IPS-18a (cell line): Measurements from ENCODE around the gene PIEZO1.

Experiments used
- H3K27ac ChIP-seq: one replicate; pipeline ENCODE4 v1.5.1; 2013; ENCODE audit warnings: low read length
- H3K27me3 ChIP-seq: one replicate; pipeline ENCODE4 v1.6.1; 2013; ENCODE audit warnings: mild to moderate bottlenecking, low read length; ENCODE audit not compliant: control insufficient read depth, insufficient read depth
- H3K36me3 ChIP-seq: one replicate; pipeline ENCODE4 v1.6.1; 2013; ENCODE audit warnings: low read depth, low read length; ENCODE audit not compliant: control insufficient read depth
- H3K4me1 ChIP-seq: one replicate; pipeline ENCODE4 v1.6.1; 2013; ENCODE audit warnings: low read depth, low read length; ENCODE audit not compliant: control insufficient read depth
- H3K4me3 ChIP-seq: one replicate; pipeline ENCODE4 v1.5.1; 2013; ENCODE audit warnings: low read length
- H3K9ac ChIP-seq: one replicate; pipeline ENCODE4 v1.6.1; 2013; ENCODE audit warnings: mild to moderate bottlenecking, low read length, moderate library complexity
- H3K9me3 ChIP-seq: one replicate; pipeline ENCODE4 v1.6.1; 2013; ENCODE audit warnings: low read depth, low read length; ENCODE audit not compliant: control insufficient read depth

Gene PIEZO1

DNA sequence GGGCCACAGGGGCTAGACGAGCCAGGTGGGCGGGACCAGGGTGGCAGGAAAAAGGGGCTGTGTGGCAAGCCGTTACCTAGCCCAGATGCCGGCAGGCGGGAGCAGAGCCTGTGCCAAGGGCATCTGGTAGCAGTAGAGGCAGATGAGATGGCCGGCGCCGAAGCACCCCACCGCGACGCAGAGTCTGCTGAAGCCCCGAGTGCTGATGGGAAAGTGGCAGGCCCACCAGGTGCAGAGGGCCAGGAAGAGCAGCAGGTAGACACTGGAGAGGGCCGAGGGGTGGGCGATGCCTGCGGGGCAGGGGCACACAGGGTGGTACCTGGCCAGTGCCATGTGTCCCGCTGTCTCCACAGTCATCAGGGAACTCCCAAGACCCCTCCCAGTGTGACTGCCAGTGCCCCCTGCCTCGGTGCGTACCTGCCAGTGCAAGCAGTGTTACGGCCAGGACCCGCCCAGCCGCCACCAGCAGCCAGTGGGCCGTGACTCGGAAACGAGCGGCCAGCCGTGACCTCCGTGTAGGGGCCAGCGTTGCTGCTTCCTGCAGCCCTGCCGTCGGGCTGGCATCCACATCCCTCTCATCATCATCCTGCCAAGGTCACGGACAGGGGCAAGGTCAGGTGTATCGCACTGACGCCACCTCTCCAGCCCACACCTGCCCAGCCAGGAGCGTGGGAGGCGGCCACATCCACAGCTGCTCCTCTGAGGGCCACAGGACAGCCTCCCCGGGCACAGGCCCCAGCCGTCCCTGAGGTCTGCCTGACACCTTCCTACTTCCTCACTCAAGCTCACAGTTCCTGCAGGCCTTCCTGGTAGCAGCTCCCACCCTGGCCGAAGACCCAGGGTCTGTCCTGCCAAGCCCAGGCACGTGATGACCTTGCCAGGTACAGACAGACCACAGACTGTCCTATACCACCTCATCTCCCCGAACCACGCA lies 46.6 kb downstream of the PIEZO1 start:
- H3K27me3 ChIP-seq: no peaks in the 10 kb centered on the region
- H3K9me3 ChIP-seq: no peaks in the 10 kb centered on the region
- H3K36me3 ChIP-seq: peaks cover 3% of the 10 kb centered on the region
- no peaks in the 10 kb centered on the region for H3K4me1 ChIP-seq
- no peak overlapping the region for H3K4me3 ChIP-seq
- H3K27ac ChIP-seq: no peak overlapping the region
- no peak overlapping the region for H3K9ac ChIP-seq

DNA sequence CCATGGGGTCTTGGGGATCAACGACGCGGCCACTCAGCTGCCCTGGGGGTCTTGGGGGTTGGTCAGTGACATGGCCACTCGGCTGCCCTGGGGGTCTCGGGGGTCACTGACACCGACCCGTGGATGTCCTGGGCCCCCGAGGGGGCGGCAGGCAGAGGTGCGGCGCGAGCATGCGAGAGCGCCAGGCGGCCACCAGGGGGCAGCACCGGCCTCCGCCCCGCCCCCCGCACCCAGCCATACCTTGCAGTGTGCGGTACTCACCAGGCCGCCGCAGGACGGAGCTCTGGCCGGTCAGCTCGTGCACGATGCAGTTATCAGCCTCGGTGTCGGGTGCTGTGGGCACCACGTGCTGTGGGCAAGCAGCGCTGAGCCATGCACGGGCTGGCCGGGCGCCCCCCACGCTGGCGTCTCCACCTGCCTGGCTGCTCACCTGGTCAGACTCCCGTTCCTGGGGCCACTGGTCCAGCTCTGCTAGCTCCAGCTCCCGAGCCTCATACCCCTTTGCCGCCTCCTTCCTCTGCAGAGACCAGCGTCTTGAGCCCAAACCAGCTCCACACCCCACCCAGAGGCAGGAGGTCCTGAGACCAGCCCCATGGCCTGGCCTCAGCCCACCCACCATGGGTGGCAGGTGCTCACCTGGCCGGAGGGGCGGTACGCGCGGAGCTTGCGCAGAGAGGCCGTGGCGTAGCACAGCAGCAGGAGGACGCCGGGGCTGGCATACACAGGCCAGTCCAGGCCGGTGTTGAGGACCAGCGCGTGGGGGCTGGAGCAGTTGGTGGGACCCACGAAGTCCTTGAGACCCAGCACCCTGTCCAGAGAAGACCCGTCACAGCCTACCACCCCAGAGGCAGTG lies 47.5 kb downstream of the PIEZO1 start:
- H3K4me1 ChIP-seq: no peaks in the 10 kb centered on the region
- no peaks in the 10 kb centered on the region for H3K27me3 ChIP-seq
- H3K9ac ChIP-seq: no peak overlapping the region
- no peak overlapping the region for H3K27ac ChIP-seq
- H3K9me3 ChIP-seq: no peaks in the 10 kb centered on the region
- peaks cover 6% of the 10 kb centered on the region for H3K36me3 ChIP-seq
- H3K4me3 ChIP-seq: no peak overlapping the region

GRCh38 chr16:88736496-88736895 lies 48.5 kb downstream of the PIEZO1 start:
- no peak overlapping the region for H3K9ac ChIP-seq
- no peak overlapping the region for H3K4me3 ChIP-seq
- H3K27ac ChIP-seq: no peak overlapping the region
- H3K27me3 ChIP-seq: no peaks in the 10 kb centered on the region
- H3K9me3 ChIP-seq: no peaks in the 10 kb centered on the region
- H3K36me3 ChIP-seq: peaks cover 6% of the 10 kb centered on the region
- H3K4me1 ChIP-seq: no peaks in the 10 kb centered on the region

DNA sequence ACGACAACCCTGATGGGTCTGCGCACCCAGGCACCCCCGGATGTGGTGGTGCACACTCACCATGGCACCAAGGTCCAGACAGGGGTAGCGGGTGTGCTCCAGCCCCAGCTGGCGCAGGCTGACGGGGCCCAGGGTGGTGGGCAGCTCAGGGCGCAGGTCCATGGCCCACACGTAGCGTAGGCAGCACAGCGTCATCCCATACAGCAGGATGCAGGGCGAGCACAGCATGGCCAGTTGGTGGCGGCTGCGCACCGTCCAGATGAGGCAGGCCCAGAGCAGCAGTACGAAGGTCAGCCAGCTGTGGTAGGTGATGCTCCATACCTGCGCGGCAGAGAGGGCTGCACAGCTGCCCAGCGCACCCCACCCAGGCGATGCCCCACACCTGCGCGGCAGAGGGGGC lies 48.9 kb downstream of the PIEZO1 start:
- Histone ChIP-seq H3K27ac (no peak overlapping the region), H3K9me3 (no peaks in the 10 kb centered on the region), H3K9ac (no peak overlapping the region), H3K4me3 (no peak overlapping the region), H3K27me3 (no peaks in the 10 kb centered on the region), H3K36me3 (peaks cover 6% of the 10 kb centered on the region), H3K4me1 (no peaks in the 10 kb centered on the region)

GRCh38 chr16:88735616-88736015 lies 49.4 kb downstream of the PIEZO1 start:
- Histone ChIP-seq H3K4me3 (no peak overlapping the region), H3K27me3 (no peaks in the 10 kb centered on the region), H3K9me3 (no peaks in the 10 kb centered on the region), H3K36me3 (peaks cover 6% of the 10 kb centered on the region), H3K4me1 (no peaks in the 10 kb centered on the region), H3K27ac (no peak overlapping the region), H3K9ac (no peak overlapping the region)

GRCh38 chr16:88735121-88735520 lies 49.9 kb downstream of the PIEZO1 start:
- H3K4me1 ChIP-seq: no peaks in the 10 kb centered on the region
- no peak overlapping the region for H3K4me3 ChIP-seq
- no peak overlapping the region for H3K9ac ChIP-seq
- peaks cover 6% of the 10 kb centered on the region for H3K36me3 ChIP-seq
- no peaks in the 10 kb centered on the region for H3K27me3 ChIP-seq
- no peak overlapping the region for H3K27ac ChIP-seq
- H3K9me3 ChIP-seq: no peaks in the 10 kb centered on the region

- Histone ChIP-seq H3K9ac (no peak overlapping the region), H3K27me3 (no peaks in the 10 kb centered on the region), H3K9me3 (no peaks in the 10 kb centered on the region), H3K36me3 (peaks cover 6% of the 10 kb centered on the region), H3K27ac (no peak overlapping the region), H3K4me3 (no peak overlapping the region), H3K4me1 (no peaks in the 10 kb centered on the region)
Observed at GRCh38 chr16:88734361-88734728, 50.7 kb downstream of the PIEZO1 start.

- Histone ChIP-seq H3K36me3 (peaks cover 6% of the 10 kb centered on the region), H3K4me1 (no peaks in the 10 kb centered on the region), H3K27ac (no peak overlapping the region), H3K9ac (no peak overlapping the region), H3K9me3 (no peaks in the 10 kb centered on the region), H3K4me3 (no peak overlapping the region), H3K27me3 (no peaks in the 10 kb centered on the region)
Observed at GRCh38 chr16:88733630-88734360, 51.2 kb downstream of the PIEZO1 start.

DNA sequence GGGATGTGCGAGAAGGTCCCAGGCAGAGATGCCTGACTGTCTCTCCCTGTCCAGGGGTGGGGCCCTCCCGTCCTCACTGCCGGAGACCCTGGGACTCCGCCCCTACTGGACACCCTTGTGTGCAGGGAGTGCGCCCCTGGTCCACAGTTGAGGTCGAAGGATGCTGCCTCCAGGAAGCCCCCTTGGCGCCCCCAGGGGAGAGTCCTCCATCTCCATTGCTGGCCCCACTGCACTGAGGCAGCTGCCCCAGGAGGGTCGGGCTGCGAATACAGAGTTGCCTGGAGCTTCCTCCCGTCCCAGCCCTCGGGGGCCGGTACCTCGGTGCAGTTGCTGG lies 52.1 kb downstream of the PIEZO1 start:
- Histone ChIP-seq H3K4me1 (no peaks in the 10 kb centered on the region), H3K27me3 (no peaks in the 10 kb centered on the region), H3K9me3 (no peaks in the 10 kb centered on the region), H3K9ac (no peak overlapping the region), H3K36me3 (peaks cover 6% of the 10 kb centered on the region), H3K4me3 (no peak overlapping the region), H3K27ac (no peak overlapping the region)

DNA sequence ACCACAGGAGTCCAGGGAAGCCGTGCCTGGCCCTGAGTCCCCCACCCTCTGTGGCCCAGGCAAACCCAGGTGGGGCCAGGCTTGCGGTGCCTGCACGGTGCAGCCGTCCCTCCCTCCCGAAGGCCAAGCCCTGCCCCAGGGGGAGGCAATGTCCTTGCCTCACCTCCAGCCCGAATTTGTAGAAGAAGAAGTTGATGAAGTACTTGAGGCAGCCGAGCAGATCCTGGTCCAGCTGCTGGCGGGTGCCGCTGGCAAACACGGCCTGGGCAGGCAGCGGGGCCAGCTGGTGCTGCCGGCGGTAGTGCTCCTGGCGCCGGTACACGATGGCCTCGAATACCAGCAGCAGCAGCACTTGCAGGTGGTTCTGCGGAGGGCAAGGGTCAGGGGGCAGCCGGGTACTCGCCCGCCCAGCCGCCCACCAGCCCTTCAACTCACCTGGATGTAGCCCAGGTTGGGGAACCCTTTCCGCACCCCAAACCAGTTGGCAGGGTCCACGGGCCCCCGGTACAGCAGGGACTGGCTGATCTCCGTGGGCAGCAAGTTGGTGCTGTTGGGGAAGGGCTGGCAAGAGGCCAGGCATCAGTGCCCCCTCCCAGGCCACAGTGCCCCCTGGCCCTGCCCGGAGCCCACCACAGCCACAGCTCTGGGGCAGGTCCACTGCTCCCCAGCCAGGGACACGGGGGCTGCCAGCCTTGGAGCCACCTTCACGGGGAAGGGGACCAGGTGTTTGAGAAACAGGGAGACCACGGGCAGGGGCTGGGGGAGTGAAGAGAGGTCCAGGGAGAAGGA lies 52.7 kb downstream of the PIEZO1 start:
- Histone ChIP-seq H3K9ac (no peak overlapping the region), H3K4me3 (no peak overlapping the region), H3K27me3 (no peaks in the 10 kb centered on the region), H3K27ac (no peak overlapping the region), H3K36me3 (peaks cover 6% of the 10 kb centered on the region), H3K4me1 (no peaks in the 10 kb centered on the region), H3K9me3 (no peaks in the 10 kb centered on the region)

- peaks cover 6% of the 10 kb centered on the region for H3K36me3 ChIP-seq
- H3K9ac ChIP-seq: no peak overlapping the region
- H3K9me3 ChIP-seq: no peaks in the 10 kb centered on the region
- H3K4me3 ChIP-seq: no peak overlapping the region
- no peaks in the 10 kb centered on the region for H3K27me3 ChIP-seq
- no peaks in the 10 kb centered on the region for H3K4me1 ChIP-seq
- H3K27ac ChIP-seq: no peak overlapping the region
Observed at GRCh38 chr16:88731699-88732098, 53.3 kb downstream of the PIEZO1 start.
